ENCODE results near the gene GAD1. TPM values are rescaled to one million over a fixed set of nuclear protein-coding genes. Genes with fewer than 3 reads are reported as not detected.

GAD1 gene
- total and polyA plus RNA-seq, 2 of the 8 experiments (the other 6 are each of a cell fraction or from before 2014, with no cell fraction given): 0.65 to 1.0 TPM

GRCh38 chr2:170896622-170897021, 79.9 kb downstream of the GAD1 start:
- Histone ChIP-seq H2BK120ac (replicated peaks; ENCODE audit: low read depth, low read length) (no peak overlapping the region), H3K4me1 (replicated peaks in 1 of 4; ENCODE audit: control insufficient read depth in 3 of 4, insufficient read depth in 4 of 4, low read length in 3 of 4) (no peaks in the 10 kb centered on the region), H3K4me2 (ENCODE audit: insufficient read depth in 1 of 2, low read depth in 2 of 2, low read length in 2 of 2) (no peak overlapping the region), H3K9ac (replicated peaks in 1 of 4; ENCODE audit: extremely low read depth in 1 of 4, low read depth in 3 of 4, low read length in 3 of 4) (no peak overlapping the region), H3K4ac (replicated peaks; ENCODE audit: insufficient read length, low read depth, low read length) (no peak overlapping the region), H3K4me3 (ENCODE audit: extremely low read depth in 1 of 4, insufficient read depth in 2 of 4, low read depth in 3 of 4, low read length in 4 of 4) (no peak overlapping the region), H4K8ac (ENCODE audit: extremely low read depth, insufficient read depth, low read length) (no peak overlapping the region), H3K36me3 (ENCODE audit: control insufficient read depth in 2 of 4, insufficient read depth in 4 of 4, low read length in 3 of 4) (no peaks in the 10 kb centered on the region), H2AFZ (ENCODE audit: low read length) (no peak overlapping the region), H3K14ac (ENCODE audit: insufficient read length) (peak overlapping the region; percentile 69), H3K56ac (replicated peaks; ENCODE audit: insufficient read length, low read depth, low read length) (no peak overlapping the region), H4K5ac (ENCODE audit: insufficient read length, low read depth, low read length) (no peak overlapping the region), H3K79me1 (ENCODE audit: low read depth, low read length) (no peaks in the 10 kb centered on the region), H3K18ac (ENCODE audit: extremely low read depth, low read length) (no peak overlapping the region), H3K27me3 (replicated peaks in 1 of 4; ENCODE audit: control insufficient read depth in 3 of 4, extremely low read depth in 1 of 4, insufficient read depth in 3 of 4, low read length in 3 of 4) (no peaks in the 10 kb centered on the region), H2BK20ac (ENCODE audit: low read length) (no peak overlapping the region), H2BK5ac (ENCODE audit: low read depth, low read length) (no peak overlapping the region), H3K23ac (ENCODE audit: insufficient read length) (no peak overlapping the region), H2BK12ac (ENCODE audit: low read depth, low read length) (no peak overlapping the region), H4K20me1 (replicated peaks in 1 of 2; ENCODE audit: control insufficient read depth in 1 of 2, insufficient read depth in 2 of 2, low read length in 2 of 2) (no peaks in the 10 kb centered on the region), H4K91ac (replicated peaks; ENCODE audit: insufficient read length, low read length) (no peak overlapping the region), H2BK15ac (ENCODE audit: low read length) (no peak overlapping the region), H3K27ac (ENCODE audit: low read depth, low read length) (no peak overlapping the region), H2AK5ac (ENCODE audit: low read depth, low read length) (no peak overlapping the region), H3K79me2 (ENCODE audit: control insufficient read depth in 1 of 2, insufficient read depth in 2 of 2, low read length in 2 of 2) (no peaks in the 10 kb centered on the region), H3K23me2 (ENCODE audit: low read depth, low read length) (no peaks in the 10 kb centered on the region), H3K9me3 (ENCODE audit: insufficient read depth in 2 of 2, low read depth in 1 of 2, low read length in 1 of 2) (no peaks in the 10 kb centered on the region)
- 69% methylated on average over 4 of the region's 4 CpGs; no CpG with 5 or more reads in 1 of the 2 experiments for WGBS, 2 experiments (ENCODE audit: extremely low coverage in 1 of 2, insufficient coverage in 1 of 2, insufficient read length in 1 of 2, insufficient replicate concordance in 2 of 2, low coverage in 1 of 2, low lambda C conversion rate in 2 of 2, missing lambda C conversion rate in 1 of 2)
- ChIA-PET CTCF (ENCODE audit: partially characterized antibody) (interaction anchor here (0.9 to 2.6 kb wide), 5 partner anchors 8 to 892 kb away, joined by 3 to 12 read pairs (median 7); no protein-coding TSS in a partner anchor), POLR2A (ENCODE audit: partially characterized antibody) (interaction anchor here (1.0 kb wide), 2 partner anchors 18 to 21 kb away, joined by 3 to 4 read pairs; no protein-coding TSS in a partner anchor)
- FAIRE-seq: no peak
- no peak for DNase-seq (ENCODE audit: low read depth in 1 of 2, low spot score in 2 of 2)
- TF ChIP-seq TAF7 (optimal IDR thresholded peaks at IDR 0.05; ENCODE audit: borderline replicate concordance, low read depth, low read length) (no peak), SP1 (IDR thresholded peaks at IDR 0.05; ENCODE audit: low read depth, low read length) (no peak), CBX5 (IDR thresholded peaks at IDR 0.05; ENCODE audit: low read depth, low read length) (no peak), CTCF (IDR thresholded peaks at IDR 0.05; ENCODE audit: control extremely low read depth in 1 of 3, insufficient read depth in 1 of 3, low read depth in 1 of 3, low read length in 3 of 3) (no peak), EZH2 (IDR thresholded peaks at IDR 0.05; ENCODE audit: low read depth, low read length, severe bottlenecking) (no peak), POLR2A (IDR thresholded peaks at IDR 0.05; ENCODE audit: control extremely low read depth in 1 of 2, low read depth in 2 of 2, low read length in 2 of 2) (no peak), KDM1A (IDR thresholded peaks at IDR 0.05; ENCODE audit: borderline replicate concordance, low read length) (no peak), EGR1 (IDR thresholded peaks at IDR 0.05; ENCODE audit: borderline replicate concordance, low read depth, low read length) (no peak), JUN (IDR thresholded peaks at IDR 0.05; ENCODE audit: low read depth, low read length) (no peak), KDM4A (IDR thresholded peaks at IDR 0.05; ENCODE audit: low read depth, low read length, severe bottlenecking) (no peak), TCF12 (IDR thresholded peaks at IDR 0.05; ENCODE audit: low read depth, low read length) (no peak), SP2 (IDR thresholded peaks at IDR 0.05; ENCODE audit: low read length) (no peak), ZNF274 (IDR thresholded peaks at IDR 0.05; ENCODE audit: borderline replicate concordance, extremely low read depth, low read length) (no peak)
